Activated naive CD8-positive, alpha-beta T cell treated with anti-CD3 and anti-CD28 coated beads for 36 hours (primary cell): ENCODE measurements around the gene SREBF2. TPM values are rescaled to one million over a fixed set of nuclear protein-coding genes. Genes with fewer than 3 reads are reported as not detected.

Experiments used
- DNase-seq: peaks from one replicate; pipeline ENCODE4 v3.0.0; 2021
- H3K27ac Mint-ChIP-seq: one replicate; pipeline ENCODE4 v1.8.0; 2022; ENCODE audit warnings: mild to moderate bottlenecking, moderate library complexity, mixed read lengths
- H3K27me3 Mint-ChIP-seq: one replicate; pipeline ENCODE4 v1.8.0; 2022; ENCODE audit warnings: mild to moderate bottlenecking, mixed read lengths
- H3K36me3 Mint-ChIP-seq: one replicate; pipeline ENCODE4 v1.8.0; 2021; ENCODE audit warnings: mild to moderate bottlenecking, mixed read lengths
- H3K4me1 Mint-ChIP-seq: one replicate; pipeline ENCODE4 v1.8.0; 2021; ENCODE audit warnings: mixed read lengths
- H3K4me3 Mint-ChIP-seq: one replicate; pipeline ENCODE4 v1.8.0; 2022; ENCODE audit warnings: mild to moderate bottlenecking, moderate library complexity, mixed read lengths
- H3K9me3 Mint-ChIP-seq: one replicate; pipeline ENCODE4 v1.8.0; 2022; ENCODE audit warnings: mixed read lengths
- total RNA-seq, 2 experiments: library from RNA; stranded (reverse); gene quantifications; one replicate each; pipeline ENCODE4 v1.2.3, GENCODE V29; 2021

The SREBF2 gene
- total RNA-seq, 2 experiments from 2014 or later, result 68.1 to 74.8 TPM

- Mint-ChIP-seq H3K36me3 (peaks cover 7% of the 10 kb centered on the region), H3K27me3 (no peaks in the 10 kb centered on the region), H3K9me3 (no peaks in the 10 kb centered on the region), H3K4me1 (no peaks in the 10 kb centered on the region), H3K4me3 (no peak overlapping the region), H3K27ac (no peak overlapping the region)
- DNase-seq, result no peak
Measured at GRCh38 chr22:41902016-41902415, 69.1 kb downstream of the SREBF2 start.

DNA sequence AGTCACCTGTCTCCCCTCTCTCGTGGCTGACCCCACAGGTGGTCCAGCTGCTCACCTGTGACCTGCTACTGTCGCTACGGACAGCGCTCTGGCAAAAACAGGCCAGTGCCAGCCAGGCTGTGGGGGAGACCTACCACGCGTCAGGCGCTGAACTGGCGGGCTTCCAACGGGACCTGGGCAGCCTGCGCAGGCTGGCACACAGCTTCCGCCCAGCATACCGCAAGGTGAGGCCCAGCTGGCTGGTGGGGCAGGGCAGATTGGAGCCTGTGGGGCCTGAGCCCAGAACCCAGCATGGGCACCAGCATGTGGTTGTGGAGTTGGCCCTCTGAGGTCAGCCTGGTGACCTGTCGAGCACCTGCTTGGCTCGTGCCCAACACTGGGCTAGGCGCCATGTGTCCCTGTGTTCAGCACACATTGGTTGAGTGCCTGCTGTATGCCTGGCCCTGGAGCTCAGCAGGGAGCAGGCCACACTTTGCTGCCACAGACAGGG is 70.1 kb downstream of the SREBF2 start:
- H3K27me3 Mint-ChIP-seq, result no peaks in the 10 kb centered on the region
- no peak overlapping the region for H3K27ac Mint-ChIP-seq

GRCh38 chr22:41904450-41905410 is 71.8 kb downstream of the SREBF2 start:
- no peak overlapping the region for H3K27ac Mint-ChIP-seq

More for the DNA sequence above, 70.1 kb downstream of the SREBF2 start:
- no peak for DNase-seq
- no peak overlapping the region for H3K4me3 Mint-ChIP-seq
- H3K4me1 Mint-ChIP-seq, result no peaks in the 10 kb centered on the region
- H3K36me3 Mint-ChIP-seq, result peaks cover 7% of the 10 kb centered on the region
- H3K9me3 Mint-ChIP-seq, result no peaks in the 10 kb centered on the region

GRCh38 chr22:41905411-41906202 is 72.7 kb downstream of the SREBF2 start:
- H3K9me3 Mint-ChIP-seq, result no peaks in the 10 kb centered on the region
- DNase-seq, result no peak
- H3K27ac Mint-ChIP-seq, result no peak overlapping the region
- H3K27me3 Mint-ChIP-seq, result peaks cover 7% of the 10 kb centered on the region
- peaks cover 10% of the 10 kb centered on the region for H3K4me1 Mint-ChIP-seq
- no peaks in the 10 kb centered on the region for H3K36me3 Mint-ChIP-seq
- H3K4me3 Mint-ChIP-seq, result no peak overlapping the region

More at GRCh38 chr22:41904450-41905410, 71.8 kb downstream of the SREBF2 start:
- DNase-seq, result no peak
- Mint-ChIP-seq H3K4me3 (no peak overlapping the region), H3K36me3 (peaks cover 3% of the 10 kb centered on the region), H3K27me3 (peaks cover 5% of the 10 kb centered on the region), H3K4me1 (peaks cover 10% of the 10 kb centered on the region), H3K9me3 (no peaks in the 10 kb centered on the region)

DNA sequence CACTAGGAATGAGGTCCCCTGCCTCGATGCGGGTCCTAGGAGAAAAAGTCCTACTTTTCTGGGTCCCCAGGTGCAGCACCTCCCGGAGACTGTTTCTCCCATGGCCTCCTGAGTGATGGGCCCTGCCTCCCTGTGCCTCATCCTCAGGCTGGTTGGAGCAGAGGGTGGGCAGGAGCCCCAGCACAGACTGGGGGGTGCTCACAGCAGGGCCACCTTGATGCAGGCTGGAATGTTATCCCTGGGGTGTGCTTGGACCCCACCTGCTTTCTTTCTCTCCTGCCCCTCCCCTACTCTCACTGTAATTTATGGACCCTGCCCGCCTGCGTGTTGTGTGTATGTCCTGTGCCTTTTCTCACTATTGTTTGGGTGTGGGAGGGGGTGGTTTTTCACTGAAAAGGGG is 73.9 kb downstream of the SREBF2 start:
- Mint-ChIP-seq H3K27me3 (peaks cover 18% of the 10 kb centered on the region), H3K36me3 (no peaks in the 10 kb centered on the region), H3K4me1 (peaks cover 12% of the 10 kb centered on the region), H3K27ac (no peak overlapping the region), H3K4me3 (no peak overlapping the region), H3K9me3 (no peaks in the 10 kb centered on the region)
- DNase-seq, result no peak

GRCh38 chr22:41907436-41908401 is 74.8 kb downstream of the SREBF2 start:
- no peak overlapping the region for H3K27ac Mint-ChIP-seq
- peaks cover 12% of the 10 kb centered on the region for H3K4me1 Mint-ChIP-seq
- H3K36me3 Mint-ChIP-seq, result no peaks in the 10 kb centered on the region
- H3K27me3 Mint-ChIP-seq, result peaks cover 27% of the 10 kb centered on the region
- DNase-seq, result no peak
- H3K9me3 Mint-ChIP-seq, result no peaks in the 10 kb centered on the region
- H3K4me3 Mint-ChIP-seq, result no peak overlapping the region

- Mint-ChIP-seq H3K4me3 (no peak overlapping the region), H3K36me3 (no peaks in the 10 kb centered on the region), H3K27me3 (peaks cover 35% of the 10 kb centered on the region), H3K27ac (no peak overlapping the region), H3K9me3 (no peaks in the 10 kb centered on the region), H3K4me1 (peaks cover 14% of the 10 kb centered on the region)
- DNase-seq, result no peak
Measured at GRCh38 chr22:41908411-41909309, 75.8 kb downstream of the SREBF2 start.

- DNase-seq, result no peak
- Mint-ChIP-seq H3K27me3 (peaks cover 35% of the 10 kb centered on the region), H3K36me3 (no peaks in the 10 kb centered on the region), H3K4me3 (no peak overlapping the region), H3K4me1 (peaks cover 14% of the 10 kb centered on the region), H3K27ac (no peak overlapping the region), H3K9me3 (no peaks in the 10 kb centered on the region)
Measured at GRCh38 chr22:41909310-41910049, 76.6 kb downstream of the SREBF2 start.

DNA sequence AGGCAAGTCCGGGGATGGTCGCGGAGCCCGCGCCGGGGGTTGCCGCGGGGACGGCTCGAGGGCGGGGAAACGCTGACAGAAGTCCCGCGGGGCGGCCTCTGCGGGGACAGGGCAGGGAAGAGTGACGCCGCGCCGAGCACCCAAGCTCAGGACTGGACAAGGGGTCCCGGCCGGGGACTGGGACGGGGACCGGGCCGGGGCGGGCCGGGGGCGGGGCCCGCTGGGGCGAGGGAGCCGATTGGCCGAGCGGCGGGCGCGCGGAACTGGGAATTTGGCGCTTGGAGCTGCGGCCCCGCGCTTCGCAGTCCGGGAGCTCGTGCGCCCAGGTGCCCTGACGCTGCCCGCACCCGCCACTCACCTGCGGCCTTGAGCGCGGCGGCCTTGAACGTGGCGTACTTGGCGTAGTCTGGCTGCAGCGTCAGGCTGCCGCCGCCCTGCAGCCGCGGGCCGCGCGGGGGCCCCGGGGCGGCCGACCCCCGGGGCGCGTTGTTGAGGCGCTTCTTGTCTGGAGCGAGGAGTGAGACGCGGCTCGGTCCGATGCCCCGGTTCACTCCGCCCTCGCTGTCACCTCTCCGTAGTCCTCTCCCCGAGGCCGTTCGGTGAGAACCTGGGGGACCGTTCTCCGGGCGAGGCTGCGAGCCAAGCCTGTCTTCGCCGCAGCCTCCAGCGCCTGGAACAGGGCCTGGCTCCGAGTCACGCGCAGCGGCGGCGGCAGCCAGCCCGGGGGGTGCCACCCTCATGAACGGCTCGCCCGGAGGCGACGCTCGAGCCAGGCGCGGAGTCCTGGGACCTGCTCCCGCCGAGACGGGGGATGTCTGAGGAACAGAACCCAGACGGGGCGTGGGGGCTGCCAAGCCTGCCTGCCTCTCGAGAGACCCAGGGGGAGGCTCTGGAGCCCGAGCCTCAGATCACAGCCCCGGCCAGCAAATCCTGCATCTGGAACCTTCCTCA is 77.4 kb downstream of the SREBF2 start:
- Mint-ChIP-seq H3K36me3 (no peaks in the 10 kb centered on the region), H3K4me3 (no peak overlapping the region), H3K9me3 (no peaks in the 10 kb centered on the region), H3K4me1 (peaks cover 14% of the 10 kb centered on the region), H3K27me3 (peaks cover 38% of the 10 kb centered on the region), H3K27ac (no peak overlapping the region)
- no peak for DNase-seq

GRCh38 chr22:41911001-41911611 is 78.2 kb downstream of the SREBF2 start:
- no peaks in the 10 kb centered on the region for H3K9me3 Mint-ChIP-seq
- H3K36me3 Mint-ChIP-seq, result no peaks in the 10 kb centered on the region
- no peak overlapping the region for H3K4me3 Mint-ChIP-seq
- peaks cover 46% of the 10 kb centered on the region for H3K27me3 Mint-ChIP-seq
- no peak for DNase-seq
- peaks cover 17% of the 10 kb centered on the region for H3K4me1 Mint-ChIP-seq
- no peak overlapping the region for H3K27ac Mint-ChIP-seq

GRCh38 chr22:41912338-41913039 is 79.6 kb downstream of the SREBF2 start:
- no peak overlapping the region for H3K4me3 Mint-ChIP-seq
- peaks cover 20% of the 10 kb centered on the region for H3K4me1 Mint-ChIP-seq
- DNase-seq, result no peak
- H3K27ac Mint-ChIP-seq, result no peak overlapping the region
- no peaks in the 10 kb centered on the region for H3K9me3 Mint-ChIP-seq
- H3K36me3 Mint-ChIP-seq, result no peaks in the 10 kb centered on the region
- peaks cover 60% of the 10 kb centered on the region for H3K27me3 Mint-ChIP-seq
